Measurements from ENCODE around the gene SLF2. TPM values are rescaled to one million over a fixed set of nuclear protein-coding genes. Genes with fewer than 3 reads are reported as not detected.

The SLF2 gene
- total and polyA plus RNA-seq, 9 of the 15 experiments (the other 6 are each of a cell fraction or from before 2014, with no cell fraction given): 1.7 to 18.4 (median 7.8) TPM

GRCh38 chr10:100912605-100913469 lies at the start of gene SLF2 (continued):
- TF ChIP-seq PHF8 (IDR thresholded peaks at IDR 0.05; ENCODE audit: borderline replicate concordance, low read length) (peak; percentile 90; the same call in 1 of the 2 replicates), HDAC8 (tag; IDR thresholded peaks at IDR 0.05) (no peak), RBM22 (IDR thresholded peaks at IDR 0.05; ENCODE audit: low read depth, low read length, poor library complexity, severe bottlenecking) (no peak), CBFA2T3 (IDR thresholded peaks at IDR 0.05) (peak; percentile 16; the same call in 1 of the 2 replicates), ZNF699 (CRISPR knock-in tag; IDR thresholded peaks at IDR 0.05; ENCODE audit: insufficient replicate concordance) (no peak), SOX6 (IDR thresholded peaks at IDR 0.05) (no peak), GABPB1 (CRISPR knock-in tag; IDR thresholded peaks at IDR 0.05) (peak; percentile 54; the same call in 1 of the 2 replicates), EP300 (IDR thresholded peaks at IDR 0.05; ENCODE audit: low read length) (no peak), PHF20 (IDR thresholded peaks at IDR 0.05; ENCODE audit: partially characterized antibody) (peak; percentile 30), XRCC5 (IDR thresholded peaks at IDR 0.05; ENCODE audit: low read depth, low read length) (peak; percentile 57; the same call in 1 of the 2 replicates), CBX2 (IDR thresholded peaks at IDR 0.05; ENCODE audit: insufficient read depth, low read length, poor library complexity, severe bottlenecking) (no peak), CHAMP1 (IDR thresholded peaks at IDR 0.05) (no peak), ZNF609 (CRISPR knock-in tag; IDR thresholded peaks at IDR 0.05; ENCODE audit: borderline replicate concordance) (no peak), ZNF282 (CRISPR knock-in tag; IDR thresholded peaks at IDR 0.05) (no peak), FIP1L1 (IDR thresholded peaks at IDR 0.05; ENCODE audit: low read depth, low read length, poor library complexity, severe bottlenecking) (no peak), MEIS2 (IDR thresholded peaks at IDR 0.05; ENCODE audit: partially characterized antibody) (peak; percentile 30), HINFP (tag; conservative IDR thresholded peaks at IDR 0.05; ENCODE audit: low read depth) (no peak), SRSF3 (IDR thresholded peaks at IDR 0.05; ENCODE audit: insufficient read depth, low read length) (no peak), PHB2 (IDR thresholded peaks at IDR 0.05; ENCODE audit: low read depth) (no peak)
